ENCODE measurements around the gene SSR2.

SSR2 gene

DNA sequence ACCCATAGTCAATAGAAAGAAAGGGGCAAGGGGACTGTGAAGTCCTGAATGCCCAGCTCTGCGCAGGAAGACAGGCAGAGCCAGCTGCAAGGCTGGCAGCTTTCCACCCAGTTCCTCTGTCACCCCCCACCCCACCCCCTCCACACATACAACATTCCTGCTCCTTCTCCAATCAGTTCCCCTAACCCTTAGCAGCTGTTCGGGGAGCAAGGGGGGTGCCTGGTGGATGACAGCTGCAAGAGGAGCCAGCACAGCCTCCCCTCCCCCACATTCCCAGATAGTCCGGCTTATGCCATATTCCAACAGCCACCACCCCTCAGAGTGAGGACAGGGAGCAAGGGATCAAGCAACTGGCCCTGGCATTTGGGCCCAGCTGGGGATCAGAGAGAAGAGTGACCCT lies 52.1 kb downstream of the SSR2 start:
- no peak for DNase-seq (ENCODE audit: low read depth, low spot score)
- TF ChIP-seq, protein P1, sequence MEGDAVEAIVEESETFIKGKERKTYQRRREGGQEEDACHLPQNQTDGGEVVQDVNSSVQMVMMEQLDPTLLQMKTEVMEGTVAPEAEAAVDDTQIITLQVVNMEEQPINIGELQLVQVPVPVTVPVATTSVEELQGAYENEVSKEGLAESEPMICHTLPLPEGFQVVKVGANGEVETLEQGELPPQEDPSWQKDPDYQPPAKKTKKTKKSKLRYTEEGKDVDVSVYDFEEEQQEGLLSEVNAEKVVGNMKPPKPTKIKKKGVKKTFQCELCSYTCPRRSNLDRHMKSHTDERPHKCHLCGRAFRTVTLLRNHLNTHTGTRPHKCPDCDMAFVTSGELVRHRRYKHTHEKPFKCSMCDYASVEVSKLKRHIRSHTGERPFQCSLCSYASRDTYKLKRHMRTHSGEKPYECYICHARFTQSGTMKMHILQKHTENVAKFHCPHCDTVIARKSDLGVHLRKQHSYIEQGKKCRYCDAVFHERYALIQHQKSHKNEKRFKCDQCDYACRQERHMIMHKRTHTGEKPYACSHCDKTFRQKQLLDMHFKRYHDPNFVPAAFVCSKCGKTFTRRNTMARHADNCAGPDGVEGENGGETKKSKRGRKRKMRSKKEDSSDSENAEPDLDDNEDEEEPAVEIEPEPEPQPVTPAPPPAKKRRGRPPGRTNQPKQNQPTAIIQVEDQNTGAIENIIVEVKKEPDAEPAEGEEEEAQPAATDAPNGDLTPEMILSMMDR (IDR thresholded peaks at IDR 0.05; ENCODE audit: insufficient read depth, low read length, missing control alignments) = no peak
- H3K4me3 ChIP-seq (ENCODE audit: low read depth, low read length) = no peak overlapping the region
- CTCF ChIA-PET = interaction anchor here (1.7 to 4.0 kb wide), 3 partner anchors 9 to 30 kb away, joined by 5 to 24 read pairs (median 6); partner anchors contain the start of gene ARHGEF2
- POLR2A ChIA-PET = interaction anchor here (0.6 to 4.6 kb wide), 3 partner anchors 9 to 35 kb away, joined by 4 to 29 read pairs (median 5); partner anchors contain the start of gene ARHGEF2

DNA sequence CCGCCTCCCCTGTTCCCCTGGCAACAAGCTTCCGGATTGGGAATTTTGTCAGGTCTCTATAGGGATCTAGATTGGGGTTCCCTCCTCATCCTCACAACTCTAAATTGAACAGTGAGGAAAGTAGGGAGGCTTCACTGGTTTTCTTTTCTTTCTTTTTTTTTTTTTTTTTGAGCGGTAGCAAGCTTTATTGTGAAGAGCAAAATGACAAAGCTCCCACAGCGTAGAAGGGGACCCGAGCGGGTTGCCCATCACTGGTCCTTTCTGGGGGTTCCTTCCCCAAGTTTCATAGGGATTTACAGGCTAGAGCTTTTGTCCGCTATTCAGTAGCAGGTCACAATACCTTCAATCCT lies 52.7 kb downstream of the SSR2 start:
- ChIA-PET POLR2A (interaction anchor here (0.7 to 4.6 kb wide), 6 partner anchors 9 to 37 kb away, joined by 3 to 29 read pairs (median 4); partner anchors contain the start of gene ARHGEF2), CTCF (interaction anchor here (1.1 to 4.0 kb wide), 5 partner anchors 10 to 30 kb away, joined by 3 to 24 read pairs (median 6); partner anchors contain the start of gene ARHGEF2)
- no peak overlapping the region for H3K4me3 ChIP-seq (ENCODE audit: low read depth, low read length)
- TF ChIP-seq, protein P1 (IDR thresholded peaks at IDR 0.05; ENCODE audit: insufficient read depth, low read length, missing control alignments) = no peak
- no peak for DNase-seq (ENCODE audit: low read depth, low spot score)

GRCh38 chr1:155967341-155968050 lies 53.3 kb downstream of the SSR2 start:
- TF ChIP-seq, protein P1 (IDR thresholded peaks at IDR 0.05; ENCODE audit: insufficient read depth, low read length, missing control alignments) = no peak
- POLR2A ChIA-PET = interaction anchor here (0.7 to 4.6 kb wide), 6 partner anchors 10 to 37 kb away, joined by 3 to 29 read pairs (median 4); partner anchors contain the start of gene ARHGEF2
- H3K4me3 ChIP-seq (ENCODE audit: low read depth, low read length) = no peak overlapping the region
- CTCF ChIA-PET = interaction anchor here (1.1 to 4.0 kb wide), 5 partner anchors 10 to 22 kb away, joined by 3 to 24 read pairs (median 6); partner anchors contain the start of gene ARHGEF2
- DNase-seq (ENCODE audit: low read depth, low spot score) = no peak

- TF ChIP-seq, protein P1 (IDR thresholded peaks at IDR 0.05; ENCODE audit: insufficient read depth, low read length, missing control alignments) = no peak
- CTCF ChIA-PET = interaction anchor here (1.1 to 4.0 kb wide), 4 partner anchors 9 to 23 kb away, joined by 5 to 24 read pairs (median 8); partner anchors contain the start of gene ARHGEF2
- DNase-seq (ENCODE audit: low read depth, low spot score) = no peak
- POLR2A ChIA-PET = interaction anchor here (1.5 to 4.6 kb wide), 2 partner anchors 11 to 12 kb away, joined by 4 to 29 read pairs; partner anchors contain the start of gene ARHGEF2
- no peak overlapping the region for H3K4me3 ChIP-seq (ENCODE audit: low read depth, low read length)
Measured at GRCh38 chr1:155966750-155967149, 54.0 kb downstream of the SSR2 start.

DNA sequence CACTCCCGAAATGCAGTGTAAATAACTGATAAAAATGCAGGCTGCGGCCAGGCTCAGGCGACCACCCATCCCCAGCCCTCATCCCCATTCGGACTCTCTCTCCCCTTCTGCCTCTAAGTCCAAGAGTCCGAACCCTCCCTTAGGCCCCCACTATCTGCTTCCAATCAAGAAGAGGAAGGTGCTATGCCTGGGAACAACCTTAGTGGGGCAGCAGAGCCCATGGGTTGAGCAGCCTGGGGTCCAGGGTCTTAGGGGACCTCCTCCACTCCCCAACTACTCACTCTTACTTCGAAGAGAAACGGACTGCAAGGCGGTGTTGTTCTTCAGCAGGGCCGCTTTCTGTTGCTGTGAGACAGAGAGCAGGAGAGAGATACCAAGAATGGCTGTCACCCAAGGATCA lies 54.6 kb downstream of the SSR2 start:
- ChIA-PET POLR2A (interaction anchor here (4.6 kb wide), 1 partner anchor 11 kb away, joined by 29 read pairs; the partner anchor contains the start of gene ARHGEF2), CTCF (interaction anchor here (1.1 to 2.9 kb wide), 3 partner anchors 9 to 23 kb away, joined by 4 to 10 read pairs (median 5); no protein-coding TSS in a partner anchor)
- no peak overlapping the region for H3K4me3 ChIP-seq (ENCODE audit: low read depth, low read length)
- TF ChIP-seq, protein P1 (IDR thresholded peaks at IDR 0.05; ENCODE audit: insufficient read depth, low read length, missing control alignments) = no peak
- DNase-seq (ENCODE audit: low read depth, low spot score) = no peak

DNA sequence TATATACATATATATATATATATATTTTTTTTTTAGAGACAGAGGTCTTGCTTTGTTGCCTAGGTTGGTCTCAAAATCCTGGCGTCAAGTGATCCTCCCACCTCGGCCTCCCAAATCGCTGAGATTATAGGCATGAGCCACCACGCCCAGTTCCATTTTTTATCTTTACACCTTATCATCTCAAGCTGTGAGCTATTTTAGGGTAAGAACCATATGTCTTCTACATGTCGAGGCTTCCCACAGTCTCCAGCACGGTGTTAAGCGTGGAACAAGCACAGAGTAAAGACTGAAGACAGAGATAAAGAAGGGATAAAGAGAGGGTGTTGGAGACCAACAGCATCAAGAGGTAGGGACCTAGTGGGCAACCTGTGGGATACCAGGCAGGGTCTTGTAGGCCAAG lies 56.6 kb downstream of the SSR2 start:
- POLR2A ChIA-PET = interaction anchor here (1.6 to 4.9 kb wide), 3 partner anchors 12 to 22 kb away, joined by 3 to 58 read pairs (median 19); partner anchors contain the start of gene ARHGEF2
- TF ChIP-seq, protein P1 (IDR thresholded peaks at IDR 0.05; ENCODE audit: insufficient read depth, low read length, missing control alignments) = no peak
- CTCF ChIA-PET = interaction anchor here (1.2 to 3.7 kb wide), 2 partner anchors 9 to 13 kb away, joined by 3 to 22 read pairs; partner anchors contain the start of gene ARHGEF2
- H3K4me3 ChIP-seq (ENCODE audit: low read depth, low read length) = no peak overlapping the region
- no peak for DNase-seq (ENCODE audit: low read depth, low spot score)

Data from AG04449 (cell line).